Heart left ventricle (tissue), 13 donors: ENCODE results near the gene KCNMB4.

Source experiments
- POLR2A ChIP-seq, 2 donors: fragments of 450-650 bp; IDR thresholded peaks; one replicate each; pipeline ENCODE4 v1.6.1; 2017; ENCODE audit warnings: antibody characterized with exemption in 2 of 2, mild to moderate bottlenecking in 2 of 2, moderate library complexity in 2 of 2
- TF ChIP-seq, protein P1 (sequence below), 12 donors: fragments of 200-600 bp; sonication (generic) in 4 of 12; IDR thresholded peaks; one replicate each; pipeline versions ENCODE4 v1.5.0 to v1.8.0; 2018 to 2022; ENCODE audit warnings: antibody characterized with exemption in 12 of 12, mild to moderate bottlenecking in 5 of 12
- donor health status: ischemic (EF 13 %, LVEDD 7.1; RV severe dilation, severe dysfunction).
- donor health status: DM: no; HTN: yes; CAD: no.
- donor health status: DM: no; HTN: no; CAD: no.
- donor health status: ischemic (EF 25% LVEDD 6.9; RV normal size, moderate dysfunction).
- donor health status: ischemic (EF 25% LVEDD 5.7; RV mildly dilated, moderate dysfunction).
- donor health status: ischemic (EF 35%, LVEDD 5.7; RV mildly dilated, moderate dysfunction).
- donor health status: nonischemic (EF 11% LVEDD 7.7; RV severe dilation, severe dysfunction).
- donor health status: DM: yes; HTN: yes; CAD: no.
- donor health status: PGD.
- donor health status: ischemic (EF 29% LVEDD 5.4; RV normal size, mild dysfunction).
- donor health status: nonischemic (EF 23%, LVEDD 6.1; RV moderate dilation, normal function).

DNA sequence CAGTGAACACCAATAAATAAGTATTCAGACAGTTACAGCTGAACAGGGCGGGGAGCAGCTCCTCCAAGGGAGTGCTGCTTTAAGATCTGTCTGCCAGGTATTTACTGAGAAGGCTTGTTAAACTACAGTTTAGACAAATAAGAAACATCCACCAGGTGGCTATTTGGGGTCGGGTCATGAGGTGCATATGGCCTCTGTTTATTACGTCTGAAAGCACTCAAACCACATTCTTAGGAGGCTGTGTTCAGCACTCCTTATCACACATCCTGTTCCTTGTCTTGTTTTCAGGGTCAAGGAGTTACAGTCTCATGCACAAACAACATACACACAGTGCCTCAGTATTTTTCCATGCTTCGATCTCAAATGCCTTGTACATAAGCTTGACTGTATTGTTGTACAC, 78.8 kb downstream of the KCNMB4 start:
- TF ChIP-seq, protein P1, sequence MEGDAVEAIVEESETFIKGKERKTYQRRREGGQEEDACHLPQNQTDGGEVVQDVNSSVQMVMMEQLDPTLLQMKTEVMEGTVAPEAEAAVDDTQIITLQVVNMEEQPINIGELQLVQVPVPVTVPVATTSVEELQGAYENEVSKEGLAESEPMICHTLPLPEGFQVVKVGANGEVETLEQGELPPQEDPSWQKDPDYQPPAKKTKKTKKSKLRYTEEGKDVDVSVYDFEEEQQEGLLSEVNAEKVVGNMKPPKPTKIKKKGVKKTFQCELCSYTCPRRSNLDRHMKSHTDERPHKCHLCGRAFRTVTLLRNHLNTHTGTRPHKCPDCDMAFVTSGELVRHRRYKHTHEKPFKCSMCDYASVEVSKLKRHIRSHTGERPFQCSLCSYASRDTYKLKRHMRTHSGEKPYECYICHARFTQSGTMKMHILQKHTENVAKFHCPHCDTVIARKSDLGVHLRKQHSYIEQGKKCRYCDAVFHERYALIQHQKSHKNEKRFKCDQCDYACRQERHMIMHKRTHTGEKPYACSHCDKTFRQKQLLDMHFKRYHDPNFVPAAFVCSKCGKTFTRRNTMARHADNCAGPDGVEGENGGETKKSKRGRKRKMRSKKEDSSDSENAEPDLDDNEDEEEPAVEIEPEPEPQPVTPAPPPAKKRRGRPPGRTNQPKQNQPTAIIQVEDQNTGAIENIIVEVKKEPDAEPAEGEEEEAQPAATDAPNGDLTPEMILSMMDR (IDR thresholded peaks at IDR 0.05), result no peak
- TF ChIP-seq POLR2A (IDR thresholded peaks at IDR 0.05), result no peak
